HG03025 (cell line): ENCODE data around the gene CNPPD1.
"Not testable (repeated sequence)": the region's sequence is repeated elsewhere in the genome, so short reads cannot be mapped to it uniquely, and the experiment has no call there.

Source experiments
- ATAC-seq: cut with Tn5 transposase; IDR thresholded peaks from one replicate; pipeline ENCODE4 v1.9.1; 2021; ENCODE audit warnings: mild to moderate bottlenecking, moderate library complexity; ENCODE audit not compliant: unreplicated experiment, low FRiP score

Gene CNPPD1

GRCh38 chr2:219209236-219210195 is 32.8 kb upstream of the CNPPD1 start:
- no peak for ATAC-seq

GRCh38 chr2:219207884-219208740 is 31.4 kb upstream of the CNPPD1 start:
- ATAC-seq = no peak

- ATAC-seq = no peak
Observed at GRCh38 chr2:219207134-219207883, 30.6 kb upstream of the CNPPD1 start.

GRCh38 chr2:219206328-219207133 is 29.8 kb upstream of the CNPPD1 start, which contains the start of gene ZFAND2B:
ZFAND2B (plus strand) TSS chr2:219206782; CDS start chr2:219206988, 206 bp downstream.
- ATAC-seq = peak; percentile 94

GRCh38 chr2:219205981-219206327 is 29.2 kb upstream of the CNPPD1 start:
- ATAC-seq = no peak

GRCh38 chr2:219205165-219205538 is 28.4 kb upstream of the CNPPD1 start:
- ATAC-seq = no peak

GRCh38 chr2:219204425-219205164 is 27.9 kb upstream of the CNPPD1 start:
- ATAC-seq = no peak

- ATAC-seq = not testable (repeated sequence)
Observed at GRCh38 chr2:219201331-219201730, 24.6 kb upstream of the CNPPD1 start.

GRCh38 chr2:219200502-219201326 is 24.0 kb upstream of the CNPPD1 start:
- ATAC-seq = not testable (repeated sequence)

- ATAC-seq = no peak
Observed at GRCh38 chr2:219199470-219200211, 22.9 kb upstream of the CNPPD1 start.

GRCh38 chr2:219198974-219199373 is 22.2 kb upstream of the CNPPD1 start:
- ATAC-seq = no peak

- ATAC-seq = no peak
Observed at GRCh38 chr2:219197388-219197787, 20.7 kb upstream of the CNPPD1 start.

- no peak for ATAC-seq
Observed at GRCh38 chr2:219186754-219187456, 10.2 kb upstream of the CNPPD1 start.

- no peak for ATAC-seq
Observed at GRCh38 chr2:219184121-219184520, 7.4 kb upstream of the CNPPD1 start.

GRCh38 chr2:219183151-219183772 is 6.5 kb upstream of the CNPPD1 start:
- no peak for ATAC-seq

- ATAC-seq = no peak
Observed at GRCh38 chr2:219182331-219183150, 5.8 kb upstream of the CNPPD1 start.
